WTC11 (cell line): ENCODE measurements around the gene NTNG2. TPM values are rescaled to one million over a fixed set of nuclear protein-coding genes. Genes with fewer than 3 reads are reported as not detected.

Source experiments
- ATAC-seq: fragments of 200-7000 bp; cut with Tn5 transposase; 2 replicates; pipeline ENCODE4 v1.10.0; 2021; ENCODE audit warnings: mild to moderate bottlenecking, moderate library complexity
- CTCF ChIA-PET: fragments of 300-600 bp; sonication (Branson Sonifier 250); formaldehyde crosslinking; loops from one replicate; lab custom pipeline; 2021; ENCODE audit warnings: antibody characterized with exemption; lab: Charles Lee
- POLR2A ChIA-PET: fragments of 350-600 bp; sonication (Branson Sonifier 250); formaldehyde crosslinking; loops from one replicate; lab custom pipeline; 2021; ENCODE audit warnings: antibody characterized with exemption; lab: Charles Lee
- DNase-seq: peaks from one replicate; pipeline ENCODE4 v3.0.0; 2021; ENCODE audit warnings: low spot score
- H3K27ac Mint-ChIP-seq: 2 replicates; pipeline ENCODE4 v1.8.0; 2021; ENCODE audit warnings: mixed read lengths
- H3K27me3 Mint-ChIP-seq: 2 replicates; pipeline ENCODE4 v1.8.0; 2021; ENCODE audit warnings: low read depth, mild to moderate bottlenecking, moderate library complexity, mixed read lengths
- H3K36me3 Mint-ChIP-seq: 2 replicates; pipeline ENCODE4 v1.8.0; 2021; ENCODE audit warnings: mixed read lengths
- H3K4me1 Mint-ChIP-seq: 2 replicates; pipeline ENCODE4 v1.8.0; 2022; ENCODE audit warnings: mixed read lengths
- H3K4me3 Mint-ChIP-seq: 2 replicates; pipeline ENCODE4 v1.8.0; 2021; ENCODE audit warnings: mild to moderate bottlenecking, moderate library complexity, mixed read lengths
- H3K9me3 Mint-ChIP-seq: 2 replicates; pipeline ENCODE4 v1.8.0; 2021; ENCODE audit warnings: mixed read lengths
- CBFB ChIP-seq: sonication (generic); formaldehyde crosslinking; IDR thresholded peaks from 2 replicates; pipeline ENCODE4 v1.8.1; 2022; ENCODE audit warnings: mild to moderate bottlenecking, low read depth, missing genetic modification reagents
- E2F5 ChIP-seq: sonication (generic); formaldehyde crosslinking; IDR thresholded peaks from 2 replicates; pipeline ENCODE4 v1.8.1; 2022; ENCODE audit warnings: mild to moderate bottlenecking, moderate library complexity, missing genetic modification reagents
- FOXK1 ChIP-seq: sonication (generic); formaldehyde crosslinking; IDR thresholded peaks from 2 replicates; pipeline ENCODE4 v1.8.0; 2022; ENCODE audit warnings: mild to moderate bottlenecking, moderate library complexity, missing genetic modification reagents
- JAZF1 ChIP-seq: fragments of 250-450 bp; sonication (Bioruptor Pico); IDR thresholded peaks from 2 replicates; pipeline ENCODE4 v1.9.0; 2021; ENCODE audit warnings: moderate library complexity, mild to moderate bottlenecking, inconsistent platforms
- KAT7 ChIP-seq: sonication (generic); formaldehyde crosslinking; IDR thresholded peaks from 2 replicates; pipeline ENCODE4 v1.8.1; 2023; ENCODE audit warnings: missing genetic modification reagents, mild to moderate bottlenecking, borderline replicate concordance
- NR3C1 ChIP-seq: sonication (generic); formaldehyde crosslinking; conservative IDR thresholded peaks from 2 replicates; pipeline ENCODE4 v1.8.1; 2023; ENCODE audit warnings: low read depth, mild to moderate bottlenecking, missing genetic modification reagents
- PRRX2 ChIP-seq: fragments of 250-450 bp; sonication (Bioruptor Pico); IDR thresholded peaks from 2 replicates; pipeline ENCODE4 v1.8.0; 2021; ENCODE audit warnings: mild to moderate bottlenecking
- SMAD4 ChIP-seq: sonication (generic); formaldehyde crosslinking; IDR thresholded peaks from 2 replicates; pipeline ENCODE4 v1.8.0; 2022; ENCODE audit warnings: mild to moderate bottlenecking, missing genetic modification reagents
- TCF7 ChIP-seq: sonication (generic); formaldehyde crosslinking; IDR thresholded peaks from 2 replicates; pipeline ENCODE4 v1.8.0; 2022; ENCODE audit warnings: mild to moderate bottlenecking, low read depth, missing genetic modification reagents, moderate library complexity
- ZNF138 ChIP-seq: sonication (generic); formaldehyde crosslinking; conservative IDR thresholded peaks from 2 replicates; pipeline ENCODE4 v1.8.1; 2022; ENCODE audit warnings: mild to moderate bottlenecking, moderate library complexity, missing genetic modification reagents
- ZNF219 ChIP-seq: sonication (generic); formaldehyde crosslinking; IDR thresholded peaks from 2 replicates; pipeline ENCODE4 v1.8.0; 2023; ENCODE audit warnings: missing genetic modification reagents, mild to moderate bottlenecking, borderline replicate concordance
- ZNF416 ChIP-seq: fragments of 250-450 bp; sonication (Bioruptor Pico); IDR thresholded peaks from 2 replicates; pipeline ENCODE4 v1.9.0; 2021; ENCODE audit warnings: mild to moderate bottlenecking, inconsistent platforms
- ZNF423 ChIP-seq: fragments of 250-450 bp; sonication (Bioruptor Pico); IDR thresholded peaks from 2 replicates; pipeline ENCODE4 v2.1.2; 2022; ENCODE audit warnings: mild to moderate bottlenecking, moderate library complexity
- ZNF425 ChIP-seq: fragments of 250-450 bp; sonication (Bioruptor Pico); conservative IDR thresholded peaks from 2 replicates; pipeline ENCODE4 v1.9.0; 2021; ENCODE audit warnings: mild to moderate bottlenecking
- ZNF671 ChIP-seq: fragments of 250-450 bp; sonication (Bioruptor Pico); IDR thresholded peaks from 2 replicates; pipeline ENCODE4 v1.8.0; 2021; ENCODE audit warnings: mild to moderate bottlenecking
- total RNA-seq: library from RNA; stranded (reverse); gene quantifications from 3 replicates; pipeline ENCODE4 v1.2.3, GENCODE V29; 2021
- TF ChIP-seq, protein P1 (sequence below): fragments of 250-450 bp; sonication (Bioruptor Pico); IDR thresholded peaks from 2 replicates; pipeline ENCODE4 v1.9.0; 2021; ENCODE audit warnings: mild to moderate bottlenecking, borderline replicate concordance
- TF ChIP-seq, protein P2 (sequence below): fragments of 250-450 bp; sonication (Bioruptor Pico); IDR thresholded peaks from 2 replicates; pipeline ENCODE4 v1.9.0; 2021; ENCODE audit warnings: mild to moderate bottlenecking
- TF ChIP-seq, protein P3 (sequence below): sonication (generic); formaldehyde crosslinking; conservative IDR thresholded peaks from 2 replicates; pipeline ENCODE4 v1.8.1; 2023; ENCODE audit warnings: mild to moderate bottlenecking, low read depth, missing genetic modification reagents, moderate library complexity
- TF ChIP-seq, protein P4 (sequence below): sonication (generic); formaldehyde crosslinking; IDR thresholded peaks from 2 replicates; pipeline ENCODE4 v1.8.1; 2022; ENCODE audit warnings: mild to moderate bottlenecking, missing genetic modification reagents, moderate library complexity, borderline replicate concordance

Gene NTNG2
- total RNA-seq, 1 experiment from 2014 or later, result 3.1 TPM

- TF ChIP-seq, protein P1, sequence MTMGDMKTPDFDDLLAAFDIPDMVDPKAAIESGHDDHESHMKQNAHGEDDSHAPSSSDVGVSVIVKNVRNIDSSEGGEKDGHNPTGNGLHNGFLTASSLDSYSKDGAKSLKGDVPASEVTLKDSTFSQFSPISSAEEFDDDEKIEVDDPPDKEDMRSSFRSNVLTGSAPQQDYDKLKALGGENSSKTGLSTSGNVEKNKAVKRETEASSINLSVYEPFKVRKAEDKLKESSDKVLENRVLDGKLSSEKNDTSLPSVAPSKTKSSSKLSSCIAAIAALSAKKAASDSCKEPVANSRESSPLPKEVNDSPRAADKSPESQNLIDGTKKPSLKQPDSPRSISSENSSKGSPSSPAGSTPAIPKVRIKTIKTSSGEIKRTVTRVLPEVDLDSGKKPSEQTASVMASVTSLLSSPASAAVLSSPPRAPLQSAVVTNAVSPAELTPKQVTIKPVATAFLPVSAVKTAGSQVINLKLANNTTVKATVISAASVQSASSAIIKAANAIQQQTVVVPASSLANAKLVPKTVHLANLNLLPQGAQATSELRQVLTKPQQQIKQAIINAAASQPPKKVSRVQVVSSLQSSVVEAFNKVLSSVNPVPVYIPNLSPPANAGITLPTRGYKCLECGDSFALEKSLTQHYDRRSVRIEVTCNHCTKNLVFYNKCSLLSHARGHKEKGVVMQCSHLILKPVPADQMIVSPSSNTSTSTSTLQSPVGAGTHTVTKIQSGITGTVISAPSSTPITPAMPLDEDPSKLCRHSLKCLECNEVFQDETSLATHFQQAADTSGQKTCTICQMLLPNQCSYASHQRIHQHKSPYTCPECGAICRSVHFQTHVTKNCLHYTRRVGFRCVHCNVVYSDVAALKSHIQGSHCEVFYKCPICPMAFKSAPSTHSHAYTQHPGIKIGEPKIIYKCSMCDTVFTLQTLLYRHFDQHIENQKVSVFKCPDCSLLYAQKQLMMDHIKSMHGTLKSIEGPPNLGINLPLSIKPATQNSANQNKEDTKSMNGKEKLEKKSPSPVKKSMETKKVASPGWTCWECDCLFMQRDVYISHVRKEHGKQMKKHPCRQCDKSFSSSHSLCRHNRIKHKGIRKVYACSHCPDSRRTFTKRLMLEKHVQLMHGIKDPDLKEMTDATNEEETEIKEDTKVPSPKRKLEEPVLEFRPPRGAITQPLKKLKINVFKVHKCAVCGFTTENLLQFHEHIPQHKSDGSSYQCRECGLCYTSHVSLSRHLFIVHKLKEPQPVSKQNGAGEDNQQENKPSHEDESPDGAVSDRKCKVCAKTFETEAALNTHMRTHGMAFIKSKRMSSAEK, result no peak
Observed at GRCh38 chr9:132126680-132127236, 35.1 kb upstream of the NTNG2 start (continued).

DNA sequence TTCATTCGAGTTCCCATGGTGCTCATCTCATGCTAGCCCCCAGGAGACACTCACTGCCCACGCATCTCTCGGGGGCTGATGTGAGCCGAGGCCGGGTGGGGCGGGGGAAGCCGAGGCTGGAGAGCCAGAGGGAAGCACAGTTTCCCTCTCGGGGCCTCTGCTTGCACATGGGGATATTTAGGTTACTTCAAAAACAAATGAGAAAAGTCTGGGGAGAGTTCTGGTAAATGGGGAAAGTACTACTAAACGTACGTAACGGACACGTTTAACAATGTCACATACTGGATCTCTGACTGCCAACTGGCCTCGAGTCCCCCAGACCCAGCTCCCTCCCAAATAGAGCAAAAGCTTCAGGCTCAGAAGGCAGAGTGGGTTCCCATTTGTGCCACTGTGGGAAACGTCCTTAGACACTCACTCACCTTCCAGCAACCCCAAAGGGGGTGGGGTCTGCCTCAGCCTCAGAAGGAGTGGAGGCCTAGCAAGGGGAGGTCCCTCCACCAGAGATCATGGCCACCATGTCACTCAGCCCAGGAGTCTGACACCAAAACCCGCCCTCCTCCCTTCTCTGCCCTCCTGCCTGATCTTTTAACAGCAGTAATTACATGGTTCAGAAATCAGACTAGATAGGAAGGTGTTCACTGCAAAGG is 33.8 kb upstream of the NTNG2 start:
- ATAC-seq, result no peak; the same call in 1 of the 2 replicates
- ChIA-PET POLR2A (no interaction called here), CTCF (interaction anchor here (1.6 kb wide), 1 partner anchor 42 kb away, joined by 5 read pairs; no protein-coding TSS in a partner anchor)
- H3K36me3 Mint-ChIP-seq, result no peaks in the 10 kb centered on the region
- DNase-seq, result no peak
- no peak overlapping the region for H3K27ac Mint-ChIP-seq
- no peak overlapping the region for H3K4me3 Mint-ChIP-seq
- TF ChIP-seq PRRX2 (CRISPR knock-in tag) (no peak), NR3C1 (CRISPR knock-in tag) (no peak), E2F5 (CRISPR knock-in tag) (no peak), ZNF671 (CRISPR knock-in tag) (no peak), FOXK1 (CRISPR knock-in tag) (no peak), TCF7 (CRISPR knock-in tag) (no peak), JAZF1 (CRISPR knock-in tag) (no peak), KAT7 (CRISPR knock-in tag) (no peak), ZNF138 (CRISPR knock-in tag) (no peak), CBFB (CRISPR knock-in tag) (no peak), ZNF423 (CRISPR knock-in tag) (no peak), ZNF425 (no peak), SMAD4 (CRISPR knock-in tag) (no peak), ZNF219 (CRISPR knock-in tag) (no peak), ZNF416 (CRISPR knock-in tag) (no peak)
- TF ChIP-seq, protein P2, sequence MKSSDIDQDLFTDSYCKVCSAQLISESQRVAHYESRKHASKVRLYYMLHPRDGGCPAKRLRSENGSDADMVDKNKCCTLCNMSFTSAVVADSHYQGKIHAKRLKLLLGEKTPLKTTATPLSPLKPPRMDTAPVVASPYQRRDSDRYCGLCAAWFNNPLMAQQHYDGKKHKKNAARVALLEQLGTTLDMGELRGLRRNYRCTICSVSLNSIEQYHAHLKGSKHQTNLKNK (CRISPR knock-in tag), result no peak
- TF ChIP-seq, protein P3, sequence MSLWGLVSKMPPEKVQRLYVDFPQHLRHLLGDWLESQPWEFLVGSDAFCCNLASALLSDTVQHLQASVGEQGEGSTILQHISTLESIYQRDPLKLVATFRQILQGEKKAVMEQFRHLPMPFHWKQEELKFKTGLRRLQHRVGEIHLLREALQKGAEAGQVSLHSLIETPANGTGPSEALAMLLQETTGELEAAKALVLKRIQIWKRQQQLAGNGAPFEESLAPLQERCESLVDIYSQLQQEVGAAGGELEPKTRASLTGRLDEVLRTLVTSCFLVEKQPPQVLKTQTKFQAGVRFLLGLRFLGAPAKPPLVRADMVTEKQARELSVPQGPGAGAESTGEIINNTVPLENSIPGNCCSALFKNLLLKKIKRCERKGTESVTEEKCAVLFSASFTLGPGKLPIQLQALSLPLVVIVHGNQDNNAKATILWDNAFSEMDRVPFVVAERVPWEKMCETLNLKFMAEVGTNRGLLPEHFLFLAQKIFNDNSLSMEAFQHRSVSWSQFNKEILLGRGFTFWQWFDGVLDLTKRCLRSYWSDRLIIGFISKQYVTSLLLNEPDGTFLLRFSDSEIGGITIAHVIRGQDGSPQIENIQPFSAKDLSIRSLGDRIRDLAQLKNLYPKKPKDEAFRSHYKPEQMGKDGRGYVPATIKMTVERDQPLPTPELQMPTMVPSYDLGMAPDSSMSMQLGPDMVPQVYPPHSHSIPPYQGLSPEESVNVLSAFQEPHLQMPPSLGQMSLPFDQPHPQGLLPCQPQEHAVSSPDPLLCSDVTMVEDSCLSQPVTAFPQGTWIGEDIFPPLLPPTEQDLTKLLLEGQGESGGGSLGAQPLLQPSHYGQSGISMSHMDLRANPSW, result no peak
- TF ChIP-seq, protein P1, result no peak
- TF ChIP-seq, protein P4, sequence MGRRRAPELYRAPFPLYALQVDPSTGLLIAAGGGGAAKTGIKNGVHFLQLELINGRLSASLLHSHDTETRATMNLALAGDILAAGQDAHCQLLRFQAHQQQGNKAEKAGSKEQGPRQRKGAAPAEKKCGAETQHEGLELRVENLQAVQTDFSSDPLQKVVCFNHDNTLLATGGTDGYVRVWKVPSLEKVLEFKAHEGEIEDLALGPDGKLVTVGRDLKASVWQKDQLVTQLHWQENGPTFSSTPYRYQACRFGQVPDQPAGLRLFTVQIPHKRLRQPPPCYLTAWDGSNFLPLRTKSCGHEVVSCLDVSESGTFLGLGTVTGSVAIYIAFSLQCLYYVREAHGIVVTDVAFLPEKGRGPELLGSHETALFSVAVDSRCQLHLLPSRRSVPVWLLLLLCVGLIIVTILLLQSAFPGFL, result no peak
- H3K4me1 Mint-ChIP-seq, result peaks cover 53% of the 10 kb centered on the region
- peaks cover 19% of the 10 kb centered on the region for H3K27me3 Mint-ChIP-seq
- H3K9me3 Mint-ChIP-seq, result peaks cover 3% of the 10 kb centered on the region; the same call in 1 of the 2 replicates
